HCT116 (cell line): ENCODE measurements around the gene ATP2C1. TPM values are rescaled to one million over a fixed set of nuclear protein-coding genes. Genes with fewer than 3 reads are reported as not detected.

Experiments used
- ATAC-seq: fragments of 200-7000 bp; cut with Tn5 transposase; 2 replicates; pipeline ENCODE4 v1.9.1; 2020; ENCODE audit warnings: mild to moderate bottlenecking, moderate library complexity
- BruUV-seq: library from RNA; stranded (reverse); fragments of 400-500 nt; replicated peaks from 2 replicates; lab custom pipeline; 2021; lab: Mats Ljungman, UMichigan
- CTCF ChIA-PET: fragments of 300-600 bp; sonication (Branson Sonifier 250); formaldehyde crosslinking; loops from one replicate; lab custom pipeline; 2021; ENCODE audit warnings: antibody characterized with exemption; lab: Charles Lee
- POLR2A ChIA-PET: fragments of 300-600, 350-600 bp; sonication (Branson Sonifier 250); formaldehyde crosslinking; loops from one replicate; lab custom pipeline; 2021; ENCODE audit warnings: antibody characterized with exemption; lab: Charles Lee
- RAD21 ChIA-PET, 2 experiments: fragments of 300-600 bp; sonication (Branson Sonifier 250); formaldehyde crosslinking; loops; one replicate each; lab custom pipeline; 2023; ENCODE audit warnings: low total read pairs in 2 of 2; ENCODE audit not compliant: uncharacterized antibody in 2 of 2, unreplicated experiment in 2 of 2, low non-redundant PET in 1 of 2; lab: Charles Lee
- DNase-seq: peaks from one replicate; pipeline ENCODE4 v3.0.0-alpha.2; 2010; ENCODE audit warnings: low read depth, low spot score
- H2AFZ ChIP-seq: fragments of 200-600 bp; shearing (Covaris generic), sonication (generic); 2 replicates; pipeline ENCODE4 v1.6.1; 2017; ENCODE audit warnings: low read depth, mixed run types, mixed read lengths, antibody characterized with exemption, low read length; ENCODE audit not compliant: poor library complexity, severe bottlenecking
- H3K27ac ChIP-seq: 2 replicates; pipeline ENCODE4 v1.5.1; 2012; ENCODE audit warnings: low read depth, low read length
- H3K27me3 ChIP-seq: fragments of 200-600 bp; sonication (generic); 2 replicates; pipeline ENCODE4 v1.6.1; 2016; ENCODE audit warnings: mixed run types, low read length, mixed read lengths; ENCODE audit not compliant: insufficient read depth
- H3K36me3 ChIP-seq, 2 experiments: fragments of 200-500 bp in 1 of 2; fragments of 200-600 bp in 1 of 2; sonication (Bioruptor generic) in 1 of 2; sonication (generic) in 1 of 2; 2 replicates each; pipeline versions ENCODE4 v1.5.1 to v1.6.1; 2014 to 2016; ENCODE audit warnings: low read length in 2 of 2, inconsistent platforms in 1 of 2, mixed read lengths in 1 of 2, mixed run types in 1 of 2; ENCODE audit not compliant: insufficient read depth in 2 of 2, control insufficient read depth in 1 of 2
- H3K4me1 ChIP-seq, 2 experiments: fragments of 200-600 bp in 1 of 2; sonication (generic) in 1 of 2; 2 replicates each; pipeline versions ENCODE4 v1.5.1 to v1.6.1; 2012 to 2017; ENCODE audit warnings: low read length in 2 of 2, inconsistent platforms in 1 of 2, mild to moderate bottlenecking in 1 of 2, mixed read lengths in 1 of 2, mixed run types in 1 of 2, moderate library complexity in 1 of 2; ENCODE audit not compliant: insufficient read depth in 2 of 2, control insufficient read depth in 1 of 2
- H3K4me2 ChIP-seq: fragments of 200-600 bp; sonication (generic); 2 replicates; pipeline ENCODE4 v1.6.1; 2017; ENCODE audit warnings: mixed run types, low read length, mixed read lengths
- H3K4me3 ChIP-seq, 2 experiments: fragments of 200-600 bp in 1 of 2; sonication (generic) in 1 of 2; replicated peaks in 1 of 2; 2 replicates each; pipeline ENCODE4 v1.5.1; 2011 to 2016; ENCODE audit warnings: low read length in 2 of 2, control low read depth in 1 of 2, low read depth in 1 of 2, mild to moderate bottlenecking in 1 of 2, mixed read lengths in 1 of 2, mixed run types in 1 of 2
- H3K79me2 ChIP-seq: fragments of 200-600 bp; sonication (generic); 2 replicates; pipeline ENCODE4 v1.6.1; 2017; ENCODE audit warnings: mild to moderate bottlenecking, mixed run types, low read length, moderate library complexity, mixed read lengths; ENCODE audit not compliant: insufficient read depth
- H3K9ac ChIP-seq: fragments of 200-600 bp; sonication (generic); 2 replicates; pipeline ENCODE4 v1.6.1; 2016; ENCODE audit warnings: low read length, mixed read lengths
- H3K9me2 ChIP-seq: fragments of 200-600 bp; sonication (generic), shearing (Covaris generic); 2 replicates; pipeline ENCODE4 v1.6.1; 2017; ENCODE audit warnings: mixed run types, mild to moderate bottlenecking, moderate library complexity; ENCODE audit not compliant: insufficient read depth
- H3K9me3 ChIP-seq, 2 experiments: fragments of 200-500 bp in 1 of 2; fragments of 200-600 bp in 1 of 2; sonication (Bioruptor generic) in 1 of 2; sonication (generic) in 1 of 2; 2 replicates each; pipeline ENCODE4 v1.6.1; 2014 to 2017; ENCODE audit warnings: low read length in 2 of 2, mixed read lengths in 2 of 2, inconsistent platforms in 1 of 2, low read depth in 1 of 2, mild to moderate bottlenecking in 1 of 2, mixed run types in 1 of 2, moderate library complexity in 1 of 2; ENCODE audit not compliant: control insufficient read depth in 1 of 2, insufficient read depth in 1 of 2
- H4K20me1 ChIP-seq: fragments of 200-600 bp; sonication (generic), shearing (Covaris generic); 2 replicates; pipeline ENCODE4 v1.6.1; 2017; ENCODE audit warnings: mixed run types, mild to moderate bottlenecking, moderate library complexity; ENCODE audit not compliant: insufficient read depth
- CTCF ChIP-seq, 3 experiments: fragments of 200-600 bp in 1 of 3; sonication (generic) in 1 of 3; IDR thresholded peaks in 2 of 3; conservative IDR thresholded peaks in 1 of 3; 2 replicates each; pipeline ENCODE4 v1.5.1; 2012 to 2017; ENCODE audit warnings: low read depth in 2 of 3, low read length in 2 of 3, antibody characterized with exemption in 1 of 3, borderline replicate concordance in 1 of 3, control low read depth in 1 of 3, mild to moderate bottlenecking in 1 of 3, mixed read lengths in 1 of 3, mixed run types in 1 of 3, moderate library complexity in 1 of 3; ENCODE audit not compliant: insufficient read depth in 1 of 3
- MAX ChIP-seq: IDR thresholded peaks from 2 replicates; pipeline ENCODE4 v1.6.1; 2012
- REST ChIP-seq: IDR thresholded peaks from 2 replicates; pipeline ENCODE4 v1.6.1; 2012; ENCODE audit warnings: low read depth
- SIN3A ChIP-seq: IDR thresholded peaks from 2 replicates; pipeline ENCODE4 v1.6.1; 2012; ENCODE audit warnings: low read depth
- SRF ChIP-seq: IDR thresholded peaks from 2 replicates; pipeline ENCODE4 v1.6.1; 2012; ENCODE audit warnings: low read depth
- TCF7L2 ChIP-seq: IDR thresholded peaks from 2 replicates; pipeline ENCODE4 v1.7.0; 2011; ENCODE audit warnings: borderline replicate concordance, inconsistent platforms; ENCODE audit not compliant: insufficient read depth, insufficient read length; ENCODE audit errors: extremely low read depth
- intact Hi-C: fragments of 100-400 bp; cut with micrococcal nuclease; formaldehyde crosslinking; loops from 2 replicates; pipeline ENCODE4 v1.10.0; 2022
- total RNA-seq: library from RNA; stranded (reverse); gene quantifications from one replicate; pipeline ENCODE4 v1.2.1, GENCODE V29; 2021; ENCODE audit not compliant: unreplicated experiment

ATP2C1 gene
- total RNA-seq, 1 experiment from 2014 or later, result 69.1 TPM

GRCh38 chr3:130900959-130901358, 7.1 kb downstream of the ATP2C1 start:
- Histone ChIP-seq H3K36me3 (no peaks in the 10 kb centered on the region), H3K9ac (no peak overlapping the region), H4K20me1 (peaks cover 30% of the 10 kb centered on the region; the same call in 1 of the 2 replicates)
- ATAC-seq, result no peak
- RAD21 ChIA-PET, result no interaction called here
- TF ChIP-seq SRF (no peak), SIN3A (no peak), MAX (no peak)
- TF ChIP-seq, all 23 proteins: peak for 0
- Histone ChIP-seq H2AFZ (no peak overlapping the region), H3K27ac (no peak overlapping the region), H3K9me3 (no peaks in the 10 kb centered on the region), H3K4me1 (no peaks in the 10 kb centered on the region), H3K4me3 (no peak overlapping the region), H3K27me3 (no peaks in the 10 kb centered on the region), H3K9me2 (no peaks in the 10 kb centered on the region), H3K79me2 (peaks cover 100% of the 10 kb centered on the region), H3K4me2 (no peak overlapping the region)
- no TSS peak for BruUV-seq
- POLR2A ChIA-PET, result no interaction called here
- CTCF ChIA-PET, result no interaction called here
- intact Hi-C loops, result no loop called here
- no peak for DNase-seq

GRCh38 chr3:130901463-130902204, 7.8 kb downstream of the ATP2C1 start:
- no TSS peak for BruUV-seq

More at GRCh38 chr3:130901463-130902204, 7.8 kb downstream of the ATP2C1 start:
- RAD21 ChIA-PET, result no interaction called here
- CTCF ChIA-PET, result no interaction called here
- H2AFZ ChIP-seq, result no peak overlapping the region
- no peak overlapping the region for H3K27ac ChIP-seq
- no peak overlapping the region for H3K4me3 ChIP-seq
- H3K9me3 ChIP-seq, result no peaks in the 10 kb centered on the region
- H3K79me2 ChIP-seq, result peaks cover 100% of the 10 kb centered on the region
- POLR2A ChIA-PET, result no interaction called here
- H3K4me1 ChIP-seq, result no peaks in the 10 kb centered on the region
- H3K9ac ChIP-seq, result no peak overlapping the region
- no peaks in the 10 kb centered on the region for H3K36me3 ChIP-seq
- no peak for TF ChIP-seq CTCF (IDR thresholded peaks at IDR 0.05 in 2 of 3, conservative IDR thresholded peaks at IDR 0.05 in 1 of 3; ENCODE audit: borderline replicate concordance in 1 of 3, insufficient read depth in 1 of 3, low read depth in 2 of 3, low read length in 2 of 3)
- no peak for TF ChIP-seq TCF7L2
- no peak for TF ChIP-seq REST
- TF ChIP-seq, all 23 proteins: peak for 0
- DNase-seq (no peak), ATAC-seq (no peak)
- Histone ChIP-seq H3K9me2 (no peaks in the 10 kb centered on the region), H4K20me1 (peaks cover 27% of the 10 kb centered on the region; the same call in 1 of the 2 replicates), H3K4me2 (no peak overlapping the region), H3K27me3 (no peaks in the 10 kb centered on the region)
- intact Hi-C loops, result no loop called here
